Naive B cell (primary cell): Measurements from ENCODE around the gene ALK. TPM values are rescaled to one million over a fixed set of nuclear protein-coding genes. Genes with fewer than 3 reads are reported as not detected.
A peak's percentile ranks its signal among the peaks of the same experiment; 100 is the strongest.

ENCODE experiments used
- ATAC-seq, 2 donors: fragments of 150-1000 bp; cut with Tn5 transposase; 2 replicates each; pipeline ENCODE4 v1.10.0; 2021; ENCODE audit warnings: low read depth in 2 of 2, mild to moderate bottlenecking in 2 of 2, moderate library complexity in 2 of 2
- DNase-seq: peaks from one replicate; pipeline ENCODE4 v3.0.0; 2022
- H3K27ac Mint-ChIP-seq, 6 donors: one replicate each; pipeline ENCODE4 v1.8.0; 2020 to 2022; ENCODE audit warnings: mild to moderate bottlenecking in 6 of 6, mixed read lengths in 6 of 6, moderate library complexity in 5 of 6, inconsistent platforms in 2 of 6
- H3K27me3 Mint-ChIP-seq, 3 donors: one replicate each; pipeline ENCODE4 v1.8.0; 2021 to 2022; ENCODE audit warnings: mixed read lengths in 3 of 3, mild to moderate bottlenecking in 1 of 3
- H3K36me3 Mint-ChIP-seq, 2 donors: one replicate each; pipeline ENCODE4 v1.8.0; 2020 to 2022; ENCODE audit warnings: mixed read lengths in 2 of 2, inconsistent platforms in 1 of 2, mild to moderate bottlenecking in 1 of 2
- H3K4me1 Mint-ChIP-seq, 3 donors: one replicate each; pipeline ENCODE4 v1.8.0; 2020 to 2022; ENCODE audit warnings: mixed read lengths in 3 of 3, inconsistent platforms in 1 of 3, mild to moderate bottlenecking in 1 of 3, moderate library complexity in 1 of 3
- H3K4me3 Mint-ChIP-seq, 8 donors: one replicate each; pipeline ENCODE4 v1.8.0; 2020 to 2022; ENCODE audit warnings: mild to moderate bottlenecking in 8 of 8, mixed read lengths in 8 of 8, moderate library complexity in 8 of 8, inconsistent platforms in 2 of 8
- H3K9me3 Mint-ChIP-seq, 7 donors: one replicate each; pipeline ENCODE4 v1.8.0; 2020 to 2022; ENCODE audit warnings: mixed read lengths in 7 of 7, mild to moderate bottlenecking in 5 of 7, inconsistent platforms in 2 of 7, moderate library complexity in 1 of 7
- polyA plus RNA-seq, 6 donors: library from polyadenylated mRNA; unstranded; fragments of 300-500 nt; fragmentation: Illumina TruSeq; gene quantifications; one replicate each; pipeline ENCODE4 v1.2.3, GENCODE V29; 2021; ENCODE audit warnings: low read depth in 6 of 6

The ALK gene
- polyA plus RNA-seq, 6 donors from 2014 or later = not detected

- peaks cover 0 to 5% (median 0%) of the 10 kb centered on the region in 7 donors for H3K9me3 Mint-ChIP-seq
- no peaks in the 10 kb centered on the region for H3K36me3 Mint-ChIP-seq
- H3K4me1 Mint-ChIP-seq = no peaks in the 10 kb centered on the region
- no peak overlapping the region for H3K27ac Mint-ChIP-seq
- DNase-seq (no peak), ATAC-seq (no peak)
- H3K27me3 Mint-ChIP-seq = no peaks in the 10 kb centered on the region
- H3K4me3 Mint-ChIP-seq = peak overlapping the region in 1 of 8 donors; percentile 37
Observed at GRCh38 chr2:29749843-29750242, 171.5 kb downstream of the ALK start.

- H3K4me1 Mint-ChIP-seq = no peaks in the 10 kb centered on the region
- peaks cover 0 to 5% (median 0%) of the 10 kb centered on the region in 7 donors for H3K9me3 Mint-ChIP-seq
- H3K27ac Mint-ChIP-seq = no peak overlapping the region
- ATAC-seq (no peak), DNase-seq (no peak)
- no peaks in the 10 kb centered on the region for H3K36me3 Mint-ChIP-seq
- H3K4me3 Mint-ChIP-seq = no peak overlapping the region
- H3K27me3 Mint-ChIP-seq = peaks cover 0 to 7% (median 3%) of the 10 kb centered on the region in 3 donors
Observed at GRCh38 chr2:29749041-29749440, 172.3 kb downstream of the ALK start.

- no peaks in the 10 kb centered on the region for H3K36me3 Mint-ChIP-seq
- DNase-seq (no peak), ATAC-seq (no peak)
- H3K27ac Mint-ChIP-seq = no peak overlapping the region
- H3K27me3 Mint-ChIP-seq = peaks cover 0 to 7% (median 3%) of the 10 kb centered on the region in 3 donors
- peaks cover 0 to 5% (median 0%) of the 10 kb centered on the region in 7 donors for H3K9me3 Mint-ChIP-seq
- H3K4me3 Mint-ChIP-seq = no peak overlapping the region
- H3K4me1 Mint-ChIP-seq = no peaks in the 10 kb centered on the region
Observed at GRCh38 chr2:29747786-29748470, 173.5 kb downstream of the ALK start.

GRCh38 chr2:29744976-29745375 lies 176.4 kb downstream of the ALK start:
- H3K27me3 Mint-ChIP-seq = peaks cover 0 to 7% (median 3%) of the 10 kb centered on the region in 3 donors
- no peaks in the 10 kb centered on the region for H3K36me3 Mint-ChIP-seq
- no peak for DNase-seq
- no peak overlapping the region for H3K4me3 Mint-ChIP-seq
- H3K4me1 Mint-ChIP-seq = no peaks in the 10 kb centered on the region
- no peak for ATAC-seq
- no peak overlapping the region for H3K27ac Mint-ChIP-seq
- H3K9me3 Mint-ChIP-seq = peaks cover 0 to 2% (median 0%) of the 10 kb centered on the region in 7 donors

GRCh38 chr2:29743516-29743915 lies 177.9 kb downstream of the ALK start:
- H3K27ac Mint-ChIP-seq = no peak overlapping the region
- peaks cover 0 to 2% (median 0%) of the 10 kb centered on the region in 7 donors for H3K9me3 Mint-ChIP-seq
- DNase-seq (no peak), ATAC-seq (no peak)
- H3K4me3 Mint-ChIP-seq = no peak overlapping the region
- no peaks in the 10 kb centered on the region for H3K36me3 Mint-ChIP-seq
- peaks cover 0 to 7% (median 4%) of the 10 kb centered on the region in 3 donors for H3K27me3 Mint-ChIP-seq
- no peaks in the 10 kb centered on the region for H3K4me1 Mint-ChIP-seq

GRCh38 chr2:29742656-29743055 lies 178.7 kb downstream of the ALK start:
- peaks cover 0 to 9% (median 7%) of the 10 kb centered on the region in 3 donors for H3K27me3 Mint-ChIP-seq
- no peaks in the 10 kb centered on the region for H3K36me3 Mint-ChIP-seq
- no peaks in the 10 kb centered on the region for H3K9me3 Mint-ChIP-seq
- DNase-seq = no peak
- H3K4me3 Mint-ChIP-seq = no peak overlapping the region
- H3K4me1 Mint-ChIP-seq = no peaks in the 10 kb centered on the region
- no peak overlapping the region for H3K27ac Mint-ChIP-seq
- ATAC-seq = no peak

GRCh38 chr2:29741132-29741531 lies 180.3 kb downstream of the ALK start:
- no peak overlapping the region for H3K4me3 Mint-ChIP-seq
- ATAC-seq = no peak
- H3K27ac Mint-ChIP-seq = no peak overlapping the region
- H3K36me3 Mint-ChIP-seq = no peaks in the 10 kb centered on the region
- DNase-seq = no peak
- peaks cover 0 to 11% (median 7%) of the 10 kb centered on the region in 3 donors for H3K27me3 Mint-ChIP-seq
- no peaks in the 10 kb centered on the region for H3K4me1 Mint-ChIP-seq
- no peaks in the 10 kb centered on the region for H3K9me3 Mint-ChIP-seq

- Mint-ChIP-seq H3K36me3 (no peaks in the 10 kb centered on the region), H3K9me3 (no peaks in the 10 kb centered on the region), H3K27me3 (peaks cover 0 to 25% (median 10%) of the 10 kb centered on the region in 3 donors), H3K27ac (no peak overlapping the region), H3K4me3 (no peak overlapping the region), H3K4me1 (no peaks in the 10 kb centered on the region)
- ATAC-seq (no peak), DNase-seq (no peak)
Observed at GRCh38 chr2:29733965-29734364, 187.4 kb downstream of the ALK start.

- H3K9me3 Mint-ChIP-seq = no peaks in the 10 kb centered on the region
- H3K4me1 Mint-ChIP-seq = no peaks in the 10 kb centered on the region
- H3K4me3 Mint-ChIP-seq = no peak overlapping the region
- H3K27me3 Mint-ChIP-seq = peaks cover 0 to 23% (median 11%) of the 10 kb centered on the region in 3 donors
- H3K36me3 Mint-ChIP-seq = no peaks in the 10 kb centered on the region
- ATAC-seq (no peak), DNase-seq (no peak)
- H3K27ac Mint-ChIP-seq = no peak overlapping the region
Observed at GRCh38 chr2:29733213-29733612, 188.2 kb downstream of the ALK start.

- no peaks in the 10 kb centered on the region for H3K36me3 Mint-ChIP-seq
- H3K4me1 Mint-ChIP-seq = no peaks in the 10 kb centered on the region
- ATAC-seq (no peak), DNase-seq (no peak)
- H3K4me3 Mint-ChIP-seq = no peak overlapping the region
- H3K27ac Mint-ChIP-seq = no peak overlapping the region
- peaks cover 0 to 18% (median 11%) of the 10 kb centered on the region in 3 donors for H3K27me3 Mint-ChIP-seq
- H3K9me3 Mint-ChIP-seq = no peaks in the 10 kb centered on the region
Observed at GRCh38 chr2:29731948-29732347, 189.4 kb downstream of the ALK start.

- Mint-ChIP-seq H3K27me3 (peaks cover 0 to 18% (median 11%) of the 10 kb centered on the region in 3 donors), H3K4me1 (no peaks in the 10 kb centered on the region), H3K36me3 (no peaks in the 10 kb centered on the region), H3K9me3 (no peaks in the 10 kb centered on the region), H3K27ac (no peak overlapping the region), H3K4me3 (no peak overlapping the region)
- no peak for ATAC-seq
- DNase-seq = no peak
Observed at GRCh38 chr2:29729932-29730331, 191.5 kb downstream of the ALK start.

GRCh38 chr2:29729401-29729800 lies 192.0 kb downstream of the ALK start:
- H3K27me3 Mint-ChIP-seq = peaks cover 0 to 18% (median 11%) of the 10 kb centered on the region in 3 donors

GRCh38 chr2:29726976-29727375 lies 194.4 kb downstream of the ALK start:
- H3K4me1 Mint-ChIP-seq = no peaks in the 10 kb centered on the region
- H3K27ac Mint-ChIP-seq = no peak overlapping the region
- peaks cover 5 to 11% (median 7%) of the 10 kb centered on the region in 3 donors for H3K27me3 Mint-ChIP-seq
- peaks cover 0 to 8% (median 0%) of the 10 kb centered on the region in 7 donors for H3K9me3 Mint-ChIP-seq
- DNase-seq (no peak), ATAC-seq (no peak)
- no peaks in the 10 kb centered on the region for H3K36me3 Mint-ChIP-seq
- H3K4me3 Mint-ChIP-seq = no peak overlapping the region

More at GRCh38 chr2:29729401-29729800, 192.0 kb downstream of the ALK start:
- H3K36me3 Mint-ChIP-seq = no peaks in the 10 kb centered on the region
- no peaks in the 10 kb centered on the region for H3K9me3 Mint-ChIP-seq
- ATAC-seq (no peak), DNase-seq (no peak)
- H3K27ac Mint-ChIP-seq = no peak overlapping the region
- H3K4me3 Mint-ChIP-seq = no peak overlapping the region
- H3K4me1 Mint-ChIP-seq = no peaks in the 10 kb centered on the region

- Mint-ChIP-seq H3K4me1 (no peaks in the 10 kb centered on the region), H3K36me3 (no peaks in the 10 kb centered on the region), H3K27me3 (peaks cover 4 to 11% (median 5%) of the 10 kb centered on the region in 3 donors), H3K4me3 (no peak overlapping the region), H3K27ac (no peak overlapping the region), H3K9me3 (peaks cover 0 to 13% (median 0%) of the 10 kb centered on the region in 7 donors)
- no peak for ATAC-seq
- no peak for DNase-seq
Observed at GRCh38 chr2:29725610-29726009, 195.8 kb downstream of the ALK start.
